GM23338 (cell line): Measurements from ENCODE around the gene MPND. TPM values are rescaled to one million over a fixed set of nuclear protein-coding genes. Genes with fewer than 3 reads are reported as not detected.

Experiments
- ATAC-seq: fragments of 200-7000 bp; cut with Tn5 transposase; 3 replicates; pipeline ENCODE4 v1.9.1; 2020
- DNase-seq: peaks from one replicate; pipeline ENCODE4 v3.0.0-alpha.2; 2015; ENCODE audit warnings: low spot score
- H2AFZ ChIP-seq: fragments of 200-600 bp; sonication (generic); 2 replicates; pipeline ENCODE4 v1.8.0; 2016; ENCODE audit warnings: antibody characterized with exemption, mild to moderate bottlenecking, moderate library complexity
- H3F3A ChIP-seq: fragments of 200-600 bp; sonication (generic); replicated peaks from 2 replicates; pipeline ENCODE4 v1.8.0; 2017; ENCODE audit warnings: antibody characterized with exemption, mixed run types, low read depth
- H3K27ac ChIP-seq: fragments of 200-600 bp; sonication (generic); 2 replicates; pipeline ENCODE4 v1.6.1; 2016; ENCODE audit warnings: low read depth
- H3K27me3 ChIP-seq: fragments of 200-600 bp; sonication (generic); 2 replicates; pipeline ENCODE4 v1.8.0; 2016; ENCODE audit warnings: mild to moderate bottlenecking, mixed run types, moderate library complexity; ENCODE audit not compliant: insufficient read depth
- H3K36me3 ChIP-seq: fragments of 200-600 bp; sonication (generic); 2 replicates; pipeline ENCODE4 v1.8.0; 2016; ENCODE audit warnings: mild to moderate bottlenecking; ENCODE audit not compliant: insufficient read depth
- H3K4me1 ChIP-seq: fragments of 200-600 bp; sonication (generic); 2 replicates; pipeline ENCODE4 v1.8.0; 2016; ENCODE audit warnings: mild to moderate bottlenecking, moderate library complexity; ENCODE audit not compliant: insufficient read depth
- H3K4me2 ChIP-seq: fragments of 200-600 bp; sonication (generic); 2 replicates; pipeline ENCODE4 v1.7.1; 2017; ENCODE audit warnings: mixed run types
- H3K4me3 ChIP-seq: fragments of 200-600 bp; sonication (generic); 2 replicates; pipeline ENCODE4 v1.6.1; 2016; ENCODE audit warnings: mixed run types
- H3K79me2 ChIP-seq: fragments of 200-600 bp; sonication (generic); replicated peaks from 2 replicates; pipeline ENCODE4 v1.8.0; 2017; ENCODE audit warnings: mild to moderate bottlenecking; ENCODE audit not compliant: insufficient read depth
- H3K9me2 ChIP-seq: fragments of 200-600 bp; sonication (generic); 2 replicates; pipeline ENCODE4 v1.8.0; 2017; ENCODE audit not compliant: insufficient read depth
- H4K20me1 ChIP-seq: fragments of 200-600 bp; sonication (generic); replicated peaks from 2 replicates; pipeline ENCODE4 v1.8.0; 2017; ENCODE audit warnings: mild to moderate bottlenecking; ENCODE audit not compliant: insufficient read depth
- H3K27ac Mint-ChIP-seq: 2 replicates; pipeline ENCODE4 v1.8.0; 2020; ENCODE audit warnings: inconsistent platforms, mild to moderate bottlenecking, moderate library complexity, mixed read lengths
- H3K27me3 Mint-ChIP-seq: 3 replicates; pipeline ENCODE4 v1.8.0; 2022; ENCODE audit warnings: low read depth, mild to moderate bottlenecking, moderate library complexity, mixed read lengths, inconsistent platforms; ENCODE audit not compliant: insufficient read depth, poor library complexity
- H3K36me3 Mint-ChIP-seq: 3 replicates; pipeline ENCODE4 v1.8.0; 2021; ENCODE audit warnings: low read depth, mild to moderate bottlenecking, inconsistent platforms, moderate library complexity, mixed read lengths
- H3K4me1 Mint-ChIP-seq: 3 replicates; pipeline ENCODE4 v1.8.0; 2020; ENCODE audit warnings: mild to moderate bottlenecking, inconsistent platforms, mixed read lengths
- H3K4me3 Mint-ChIP-seq: 3 replicates; pipeline ENCODE4 v1.8.0; 2021; ENCODE audit warnings: moderate library complexity, mild to moderate bottlenecking, inconsistent platforms, mixed read lengths
- H3K9me3 Mint-ChIP-seq: 3 replicates; pipeline ENCODE4 v1.8.0; 2020; ENCODE audit warnings: moderate library complexity, mild to moderate bottlenecking, inconsistent platforms, mixed read lengths
- CREB1 ChIP-seq: fragments of 250-450 bp; sonication (Bioruptor Pico); IDR thresholded peaks from 2 replicates; pipeline ENCODE4 v1.5.0; 2020; ENCODE audit warnings: low read depth, mild to moderate bottlenecking, moderate library complexity
- EZH2 ChIP-seq: fragments of 200-600 bp; sonication (generic); IDR thresholded peaks from one replicate; pipeline ENCODE4 v1.8.0; 2017; ENCODE audit warnings: antibody characterized with exemption, mild to moderate bottlenecking, low read depth; ENCODE audit not compliant: unreplicated experiment
- EZH2phosphoT487 ChIP-seq: fragments of 200-600 bp; sonication (generic); IDR thresholded peaks from one replicate; pipeline ENCODE4 v1.8.1; 2018; ENCODE audit warnings: antibody characterized with exemption; ENCODE audit not compliant: unreplicated experiment
- JUNB ChIP-seq: IDR thresholded peaks from one replicate; pipeline ENCODE4 v1.6.1; 2016; ENCODE audit warnings: antibody characterized with exemption; ENCODE audit not compliant: unreplicated experiment
- NANOG ChIP-seq: IDR thresholded peaks from 2 replicates; pipeline ENCODE4 v1.6.1; 2016; ENCODE audit warnings: antibody characterized with exemption, borderline replicate concordance
- POLR2AphosphoS5 ChIP-seq: IDR thresholded peaks from 2 replicates; pipeline ENCODE4 v1.6.1; 2016; ENCODE audit warnings: antibody characterized with exemption, low read depth
- STAT1 ChIP-seq: IDR thresholded peaks from one replicate; pipeline ENCODE4 v1.6.1; 2016; ENCODE audit warnings: antibody characterized with exemption; ENCODE audit not compliant: unreplicated experiment
- ZNF114 ChIP-seq: fragments of 250-450 bp; sonication (Bioruptor Pico); IDR thresholded peaks from 2 replicates; pipeline ENCODE4 v1.5.0; 2020; ENCODE audit warnings: mild to moderate bottlenecking, moderate library complexity
- ZNF331 ChIP-seq: fragments of 250-450 bp; sonication (Bioruptor Pico); IDR thresholded peaks from 2 replicates; pipeline ENCODE4 v1.5.0; 2020; ENCODE audit warnings: low read depth, mild to moderate bottlenecking, moderate library complexity
- polyA plus RNA-seq: library from polyadenylated mRNA; unstranded; fragments of >200 nt; fragmentation: Nextera tagmentation; extraction: Ambion mirVana; gene quantifications from 2 replicates; pipeline ENCODE4 v1.2.1, GENCODE V29; 2016
- total RNA-seq: library from RNA; depleted of rRNA; stranded (reverse); fragments of >200 nt; shearing (Covaris generic); gene quantifications from 2 replicates; pipeline ENCODE4 v1.2.3, GENCODE V29; 2014
- TF ChIP-seq, protein P1 (sequence below): IDR thresholded peaks from one replicate; pipeline ENCODE4 v1.6.1; 2018; ENCODE audit warnings: antibody characterized with exemption; ENCODE audit not compliant: unreplicated experiment
- TF ChIP-seq, protein P2 (sequence below), 2 experiments: fragments of 200-600 bp in 1 of 2; sonication (generic) in 1 of 2; conservative IDR thresholded peaks; 2 replicates each; pipeline versions ENCODE4 v1.5.1 to v1.6.1; 2016 to 2017; ENCODE audit warnings: antibody characterized with exemption in 2 of 2, low read depth in 2 of 2, mild to moderate bottlenecking in 2 of 2, moderate library complexity in 1 of 2
- TF ChIP-seq, protein P3 (sequence below): IDR thresholded peaks from 2 replicates; pipeline ENCODE4 v1.6.1; 2016; ENCODE audit warnings: antibody characterized with exemption
- TF ChIP-seq, protein P4 (sequence below): fragments of 250-450 bp; sonication (Bioruptor Pico); IDR thresholded peaks from 2 replicates; pipeline ENCODE4 v1.5.0; 2020; ENCODE audit warnings: mild to moderate bottlenecking, moderate library complexity

MPND gene
- total and polyA plus RNA-seq, 2 experiments from 2014 or later: 11.8 to 15.6 TPM

DNA sequence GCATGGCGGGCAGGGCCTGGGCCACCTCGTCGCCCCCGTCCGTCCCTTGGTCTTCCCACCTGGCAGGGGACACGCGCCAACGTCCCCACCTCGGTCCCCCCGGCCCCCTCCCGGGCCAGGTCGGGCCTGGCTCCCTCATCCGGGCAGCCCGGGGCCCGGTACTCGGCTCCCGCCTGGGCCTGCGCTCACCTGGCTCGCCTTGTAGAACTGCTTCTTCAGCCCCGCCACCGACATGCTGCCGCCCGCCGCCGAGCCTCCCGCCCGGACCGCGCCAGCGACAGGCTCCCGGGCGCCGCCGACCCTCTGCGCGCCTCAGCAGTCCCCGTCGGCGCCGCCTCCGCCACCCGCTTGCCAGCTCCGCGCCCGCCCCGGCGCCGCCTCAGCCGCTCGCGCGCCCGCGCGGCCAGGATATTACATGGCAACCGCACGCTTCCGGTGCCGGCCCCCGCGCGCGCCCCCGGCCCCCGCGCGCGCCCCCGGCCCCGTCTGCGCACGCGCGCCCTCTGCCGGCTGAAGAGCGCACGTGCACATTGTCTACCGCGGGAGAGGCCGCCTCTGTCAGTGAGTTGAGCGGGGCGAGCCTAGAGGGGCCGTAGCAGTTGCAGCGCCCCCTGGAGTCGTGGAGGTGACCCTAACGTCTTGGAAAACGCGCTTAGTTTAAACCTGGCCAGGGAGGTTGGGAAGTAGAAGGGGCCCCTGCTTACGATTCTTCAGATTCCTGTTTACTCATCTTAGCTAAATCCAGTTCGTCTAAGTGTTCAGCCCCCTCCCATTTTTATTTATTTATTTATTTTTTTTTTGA lies 57.0 kb downstream of the MPND start, which contains the start of gene SH3GL1:
TSS of gene SH3GL1 (minus strand) at position 413 of the 802 bp plus-strand sequence. CDS start at position 234, 179 bp downstream.
- H3K36me3 ChIP-seq: peaks cover 16% of the 10 kb centered on the region; the same call in 1 of the 2 replicates
- H3K27me3 ChIP-seq: no peaks in the 10 kb centered on the region
- Mint-ChIP-seq H3K9me3 (no peaks in the 10 kb centered on the region; the same call in 2 of the 3 replicates), H3K4me3 (peak within 1 kb of the TSS; percentile 98), H3K27me3 (peaks cover 8% of the 10 kb centered on the region), H3K27ac (peak within 1 kb of the TSS; percentile 95), H3K4me1 (peaks cover 39% of the 10 kb centered on the region), H3K36me3 (peaks cover 45% of the 10 kb centered on the region)
- DNase-seq (peak; percentile 94), ATAC-seq (peak; percentile 46)
- no peaks in the 10 kb centered on the region for H3K9me2 ChIP-seq
- H3K4me3 ChIP-seq: peak within 1 kb of the TSS; percentile 89
- 0 out of 2 replicates have a peak, but pooled peaks cover 2% of the 10 kb centered on the region for H3F3A ChIP-seq
- H4K20me1 ChIP-seq: peaks cover 61% of the 10 kb centered on the region
- H3K27ac ChIP-seq: peak within 1 kb of the TSS; percentile 57
- peak within 1 kb of the TSS; percentile 98 for H3K4me2 ChIP-seq
- H2AFZ ChIP-seq: no peak within 1 kb of the TSS
- TF ChIP-seq EZH2: no peak
- no peak for TF ChIP-seq EZH2phosphoT487
- TF ChIP-seq, protein P1, sequence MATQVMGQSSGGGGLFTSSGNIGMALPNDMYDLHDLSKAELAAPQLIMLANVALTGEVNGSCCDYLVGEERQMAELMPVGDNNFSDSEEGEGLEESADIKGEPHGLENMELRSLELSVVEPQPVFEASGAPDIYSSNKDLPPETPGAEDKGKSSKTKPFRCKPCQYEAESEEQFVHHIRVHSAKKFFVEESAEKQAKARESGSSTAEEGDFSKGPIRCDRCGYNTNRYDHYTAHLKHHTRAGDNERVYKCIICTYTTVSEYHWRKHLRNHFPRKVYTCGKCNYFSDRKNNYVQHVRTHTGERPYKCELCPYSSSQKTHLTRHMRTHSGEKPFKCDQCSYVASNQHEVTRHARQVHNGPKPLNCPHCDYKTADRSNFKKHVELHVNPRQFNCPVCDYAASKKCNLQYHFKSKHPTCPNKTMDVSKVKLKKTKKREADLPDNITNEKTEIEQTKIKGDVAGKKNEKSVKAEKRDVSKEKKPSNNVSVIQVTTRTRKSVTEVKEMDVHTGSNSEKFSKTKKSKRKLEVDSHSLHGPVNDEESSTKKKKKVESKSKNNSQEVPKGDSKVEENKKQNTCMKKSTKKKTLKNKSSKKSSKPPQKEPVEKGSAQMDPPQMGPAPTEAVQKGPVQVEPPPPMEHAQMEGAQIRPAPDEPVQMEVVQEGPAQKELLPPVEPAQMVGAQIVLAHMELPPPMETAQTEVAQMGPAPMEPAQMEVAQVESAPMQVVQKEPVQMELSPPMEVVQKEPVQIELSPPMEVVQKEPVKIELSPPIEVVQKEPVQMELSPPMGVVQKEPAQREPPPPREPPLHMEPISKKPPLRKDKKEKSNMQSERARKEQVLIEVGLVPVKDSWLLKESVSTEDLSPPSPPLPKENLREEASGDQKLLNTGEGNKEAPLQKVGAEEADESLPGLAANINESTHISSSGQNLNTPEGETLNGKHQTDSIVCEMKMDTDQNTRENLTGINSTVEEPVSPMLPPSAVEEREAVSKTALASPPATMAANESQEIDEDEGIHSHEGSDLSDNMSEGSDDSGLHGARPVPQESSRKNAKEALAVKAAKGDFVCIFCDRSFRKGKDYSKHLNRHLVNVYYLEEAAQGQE: no peak
- TF ChIP-seq NANOG: no peak
- TF ChIP-seq, protein P2, sequence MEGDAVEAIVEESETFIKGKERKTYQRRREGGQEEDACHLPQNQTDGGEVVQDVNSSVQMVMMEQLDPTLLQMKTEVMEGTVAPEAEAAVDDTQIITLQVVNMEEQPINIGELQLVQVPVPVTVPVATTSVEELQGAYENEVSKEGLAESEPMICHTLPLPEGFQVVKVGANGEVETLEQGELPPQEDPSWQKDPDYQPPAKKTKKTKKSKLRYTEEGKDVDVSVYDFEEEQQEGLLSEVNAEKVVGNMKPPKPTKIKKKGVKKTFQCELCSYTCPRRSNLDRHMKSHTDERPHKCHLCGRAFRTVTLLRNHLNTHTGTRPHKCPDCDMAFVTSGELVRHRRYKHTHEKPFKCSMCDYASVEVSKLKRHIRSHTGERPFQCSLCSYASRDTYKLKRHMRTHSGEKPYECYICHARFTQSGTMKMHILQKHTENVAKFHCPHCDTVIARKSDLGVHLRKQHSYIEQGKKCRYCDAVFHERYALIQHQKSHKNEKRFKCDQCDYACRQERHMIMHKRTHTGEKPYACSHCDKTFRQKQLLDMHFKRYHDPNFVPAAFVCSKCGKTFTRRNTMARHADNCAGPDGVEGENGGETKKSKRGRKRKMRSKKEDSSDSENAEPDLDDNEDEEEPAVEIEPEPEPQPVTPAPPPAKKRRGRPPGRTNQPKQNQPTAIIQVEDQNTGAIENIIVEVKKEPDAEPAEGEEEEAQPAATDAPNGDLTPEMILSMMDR (conservative IDR thresholded peaks at IDR 0.05; ENCODE audit: low read depth in 2 of 2): peak; percentile 89 to 90
- TF ChIP-seq, protein P3, sequence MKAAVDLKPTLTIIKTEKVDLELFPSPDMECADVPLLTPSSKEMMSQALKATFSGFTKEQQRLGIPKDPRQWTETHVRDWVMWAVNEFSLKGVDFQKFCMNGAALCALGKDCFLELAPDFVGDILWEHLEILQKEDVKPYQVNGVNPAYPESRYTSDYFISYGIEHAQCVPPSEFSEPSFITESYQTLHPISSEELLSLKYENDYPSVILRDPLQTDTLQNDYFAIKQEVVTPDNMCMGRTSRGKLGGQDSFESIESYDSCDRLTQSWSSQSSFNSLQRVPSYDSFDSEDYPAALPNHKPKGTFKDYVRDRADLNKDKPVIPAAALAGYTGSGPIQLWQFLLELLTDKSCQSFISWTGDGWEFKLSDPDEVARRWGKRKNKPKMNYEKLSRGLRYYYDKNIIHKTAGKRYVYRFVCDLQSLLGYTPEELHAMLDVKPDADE: no peak; the same call in 1 of the 2 replicates
- TF ChIP-seq, protein P4, sequence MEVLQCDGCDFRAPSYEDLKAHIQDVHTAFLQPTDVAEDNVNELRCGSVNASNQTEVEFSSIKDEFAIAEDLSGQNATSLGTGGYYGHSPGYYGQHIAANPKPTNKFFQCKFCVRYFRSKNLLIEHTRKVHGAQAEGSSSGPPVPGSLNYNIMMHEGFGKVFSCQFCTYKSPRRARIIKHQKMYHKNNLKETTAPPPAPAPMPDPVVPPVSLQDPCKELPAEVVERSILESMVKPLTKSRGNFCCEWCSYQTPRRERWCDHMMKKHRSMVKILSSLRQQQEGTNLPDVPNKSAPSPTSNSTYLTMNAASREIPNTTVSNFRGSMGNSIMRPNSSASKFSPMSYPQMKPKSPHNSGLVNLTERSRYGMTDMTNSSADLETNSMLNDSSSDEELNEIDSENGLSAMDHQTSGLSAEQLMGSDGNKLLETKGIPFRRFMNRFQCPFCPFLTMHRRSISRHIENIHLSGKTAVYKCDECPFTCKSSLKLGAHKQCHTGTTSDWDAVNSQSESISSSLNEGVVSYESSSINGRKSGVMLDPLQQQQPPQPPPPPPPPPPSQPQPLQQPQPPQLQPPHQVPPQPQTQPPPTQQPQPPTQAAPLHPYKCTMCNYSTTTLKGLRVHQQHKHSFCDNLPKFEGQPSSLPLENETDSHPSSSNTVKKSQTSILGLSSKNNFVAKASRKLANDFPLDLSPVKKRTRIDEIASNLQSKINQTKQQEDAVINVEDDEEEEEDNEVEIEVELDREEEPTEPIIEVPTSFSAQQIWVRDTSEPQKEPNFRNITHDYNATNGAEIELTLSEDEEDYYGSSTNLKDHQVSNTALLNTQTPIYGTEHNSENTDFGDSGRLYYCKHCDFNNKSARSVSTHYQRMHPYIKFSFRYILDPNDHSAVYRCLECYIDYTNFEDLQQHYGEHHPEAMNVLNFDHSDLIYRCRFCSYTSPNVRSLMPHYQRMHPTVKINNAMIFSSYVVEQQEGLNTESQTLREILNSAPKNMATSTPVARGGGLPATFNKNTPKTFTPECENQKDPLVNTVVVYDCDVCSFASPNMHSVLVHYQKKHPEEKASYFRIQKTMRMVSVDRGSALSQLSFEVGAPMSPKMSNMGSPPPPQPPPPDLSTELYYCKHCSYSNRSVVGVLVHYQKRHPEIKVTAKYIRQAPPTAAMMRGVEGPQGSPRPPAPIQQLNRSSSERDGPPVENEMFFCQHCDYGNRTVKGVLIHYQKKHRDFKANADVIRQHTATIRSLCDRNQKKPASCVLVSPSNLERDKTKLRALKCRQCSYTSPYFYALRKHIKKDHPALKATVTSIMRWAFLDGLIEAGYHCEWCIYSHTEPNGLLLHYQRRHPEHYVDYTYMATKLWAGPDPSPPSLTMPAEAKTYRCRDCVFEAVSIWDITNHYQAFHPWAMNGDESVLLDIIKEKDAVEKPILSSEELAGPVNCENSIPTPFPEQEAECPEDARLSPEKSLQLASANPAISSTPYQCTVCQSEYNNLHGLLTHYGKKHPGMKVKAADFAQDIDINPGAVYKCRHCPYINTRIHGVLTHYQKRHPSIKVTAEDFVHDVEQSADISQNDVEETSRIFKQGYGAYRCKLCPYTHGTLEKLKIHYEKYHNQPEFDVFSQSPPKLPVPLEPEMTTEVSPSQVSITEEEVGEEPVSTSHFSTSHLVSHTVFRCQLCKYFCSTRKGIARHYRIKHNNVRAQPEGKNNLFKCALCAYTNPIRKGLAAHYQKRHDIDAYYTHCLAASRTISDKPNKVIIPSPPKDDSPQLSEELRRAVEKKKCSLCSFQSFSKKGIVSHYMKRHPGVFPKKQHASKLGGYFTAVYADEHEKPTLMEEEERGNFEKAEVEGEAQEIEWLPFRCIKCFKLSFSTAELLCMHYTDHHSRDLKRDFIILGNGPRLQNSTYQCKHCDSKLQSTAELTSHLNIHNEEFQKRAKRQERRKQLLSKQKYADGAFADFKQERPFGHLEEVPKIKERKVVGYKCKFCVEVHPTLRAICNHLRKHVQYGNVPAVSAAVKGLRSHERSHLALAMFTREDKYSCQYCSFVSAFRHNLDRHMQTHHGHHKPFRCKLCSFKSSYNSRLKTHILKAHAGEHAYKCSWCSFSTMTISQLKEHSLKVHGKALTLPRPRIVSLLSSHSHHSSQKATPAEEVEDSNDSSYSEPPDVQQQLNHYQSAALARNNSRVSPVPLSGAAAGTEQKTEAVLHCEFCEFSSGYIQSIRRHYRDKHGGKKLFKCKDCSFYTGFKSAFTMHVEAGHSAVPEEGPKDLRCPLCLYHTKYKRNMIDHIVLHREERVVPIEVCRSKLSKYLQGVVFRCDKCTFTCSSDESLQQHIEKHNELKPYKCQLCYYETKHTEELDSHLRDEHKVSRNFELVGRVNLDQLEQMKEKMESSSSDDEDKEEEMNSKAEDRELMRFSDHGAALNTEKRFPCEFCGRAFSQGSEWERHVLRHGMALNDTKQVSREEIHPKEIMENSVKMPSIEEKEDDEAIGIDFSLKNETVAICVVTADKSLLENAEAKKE (CRISPR knock-in tag): no peak
- no peak for TF ChIP-seq JUNB
- TF ChIP-seq ZNF114 (CRISPR knock-in tag): no peak
- TF ChIP-seq STAT1: no peak
- peak; percentile 69; the same call in 1 of the 2 replicates for TF ChIP-seq CREB1
- TF ChIP-seq POLR2AphosphoS5: no peak
- no peak for TF ChIP-seq ZNF331 (CRISPR knock-in tag)
- H3K79me2 ChIP-seq: peaks cover 84% of the 10 kb centered on the region
- peaks cover 35% of the 10 kb centered on the region for H3K4me1 ChIP-seq
